H9 (cell line): ENCODE measurements around the gene INTS7. TPM values are rescaled to one million over a fixed set of nuclear protein-coding genes. Genes with fewer than 3 reads are reported as not detected.

Experiments
- DNase-seq: peaks from one replicate; pipeline ENCODE4 v3.0.0-alpha.2; 2017
- H2AFZ ChIP-seq: one replicate; pipeline ENCODE4 v1.6.1; 2013; ENCODE audit warnings: mild to moderate bottlenecking, low read length, control low read depth, moderate library complexity
- H2AK5ac ChIP-seq: 2 replicates; pipeline ENCODE4 v1.6.1; 2013; ENCODE audit warnings: low read length, control low read depth, mixed read lengths; ENCODE audit not compliant: insufficient read length
- H2BK120ac ChIP-seq: one replicate; pipeline ENCODE4 v1.6.1; 2013; ENCODE audit warnings: low read depth, mild to moderate bottlenecking, low read length, control low read depth, inconsistent platforms; ENCODE audit not compliant: poor library complexity, severe bottlenecking
- H2BK12ac ChIP-seq: 2 replicates; pipeline ENCODE4 v1.6.1; 2013; ENCODE audit warnings: low read length, control low read depth, mixed read lengths, low read depth; ENCODE audit not compliant: insufficient read length
- H2BK15ac ChIP-seq: 2 replicates; pipeline ENCODE4 v1.6.1; 2013; ENCODE audit warnings: low read depth, low read length, control low read depth
- H2BK20ac ChIP-seq: one replicate; pipeline ENCODE4 v1.6.1; 2013; ENCODE audit warnings: low read depth, mild to moderate bottlenecking, low read length, control low read depth, inconsistent platforms; ENCODE audit not compliant: poor library complexity, severe bottlenecking
- H2BK5ac ChIP-seq: 2 replicates; pipeline ENCODE4 v1.6.1; 2013; ENCODE audit warnings: low read length, control low read depth, mixed read lengths; ENCODE audit not compliant: insufficient read length
- H3K14ac ChIP-seq: 2 replicates; pipeline ENCODE4 v1.6.1; 2013; ENCODE audit warnings: low read length, control low read depth; ENCODE audit not compliant: insufficient read depth
- H3K18ac ChIP-seq: 2 replicates; pipeline ENCODE4 v1.6.1; 2013; ENCODE audit warnings: low read depth, mild to moderate bottlenecking, mixed read lengths, low read length, control low read depth; ENCODE audit not compliant: insufficient read length
- H3K23ac ChIP-seq: 2 replicates; pipeline ENCODE4 v1.6.1; 2013; ENCODE audit warnings: low read length, control low read depth, mixed read lengths, low read depth; ENCODE audit not compliant: insufficient read length
- H3K23me2 ChIP-seq: 2 replicates; pipeline ENCODE4 v1.6.1; 2013; ENCODE audit warnings: low read depth, mild to moderate bottlenecking, mixed read lengths, low read length, control low read depth; ENCODE audit not compliant: insufficient read length, poor library complexity, severe bottlenecking
- H3K27ac ChIP-seq: 2 replicates; pipeline ENCODE4 v1.5.1; 2013; ENCODE audit warnings: low read length, control low read depth, mixed read lengths, low read depth; ENCODE audit not compliant: insufficient read length
- H3K27me3 ChIP-seq: 2 replicates; pipeline ENCODE4 v1.6.1; 2013; ENCODE audit warnings: low read length, control low read depth, inconsistent platforms; ENCODE audit not compliant: insufficient read depth
- H3K4ac ChIP-seq: 2 replicates; pipeline ENCODE4 v1.6.1; 2013; ENCODE audit warnings: low read depth, mild to moderate bottlenecking, control low read depth, inconsistent platforms, low read length, moderate library complexity
- H3K4me1 ChIP-seq: 2 replicates; pipeline ENCODE4 v1.6.1; 2013; ENCODE audit warnings: low read length, control low read depth, inconsistent platforms; ENCODE audit not compliant: insufficient read depth
- H3K4me2 ChIP-seq: 2 replicates; pipeline ENCODE4 v1.6.1; 2013; ENCODE audit warnings: low read length, control low read depth, mixed read lengths; ENCODE audit not compliant: insufficient read length, insufficient read depth
- H3K56ac ChIP-seq: 2 replicates; pipeline ENCODE4 v1.6.1; 2013; ENCODE audit warnings: low read depth, mild to moderate bottlenecking, mixed read lengths, low read length, control low read depth; ENCODE audit not compliant: insufficient read length
- H3K79me1 ChIP-seq: 2 replicates; pipeline ENCODE4 v1.6.1; 2013; ENCODE audit warnings: low read depth, mild to moderate bottlenecking, moderate library complexity, low read length, control low read depth, inconsistent platforms; ENCODE audit not compliant: insufficient read depth, poor library complexity, severe bottlenecking
- H3K79me2 ChIP-seq: 2 replicates; pipeline ENCODE4 v1.6.1; 2013; ENCODE audit warnings: low read length, control low read depth, inconsistent platforms; ENCODE audit not compliant: insufficient read depth
- H3K9ac ChIP-seq: 2 replicates; pipeline ENCODE4 v1.6.1; 2013; ENCODE audit warnings: low read length, control low read depth, mixed read lengths; ENCODE audit not compliant: insufficient read length; ENCODE audit errors: extremely low read depth
- H3K9me3 ChIP-seq: one replicate; pipeline ENCODE4 v1.6.1; 2013; ENCODE audit warnings: low read depth, low read length, inconsistent platforms; ENCODE audit not compliant: control insufficient read depth
- H3T11ph ChIP-seq: one replicate; pipeline ENCODE4 v1.6.1; 2013; ENCODE audit warnings: mild to moderate bottlenecking, low read length, control low read depth, inconsistent platforms
- H4K20me1 ChIP-seq: one replicate; pipeline ENCODE4 v1.6.1; 2013; ENCODE audit not compliant: control insufficient read depth, insufficient read length, insufficient read depth
- H4K5ac ChIP-seq: 2 replicates; pipeline ENCODE4 v1.6.1; 2013; ENCODE audit warnings: low read depth, mild to moderate bottlenecking, mixed read lengths, low read length, control low read depth; ENCODE audit not compliant: insufficient read length
- H4K8ac ChIP-seq: replicated peaks from 2 replicates; pipeline ENCODE4 v1.6.1; 2013; ENCODE audit warnings: low read length, control low read depth, mixed read lengths, low read depth; ENCODE audit not compliant: insufficient read length
- H4K91ac ChIP-seq: 2 replicates; pipeline ENCODE4 v1.6.1; 2013; ENCODE audit warnings: low read depth, mild to moderate bottlenecking, moderate library complexity, mixed read lengths, low read length, control low read depth; ENCODE audit not compliant: insufficient read length
- H3K27ac Mint-ChIP-seq, 3 experiments: 2 replicates in 2 of 3; 3 replicates in 1 of 3; pipeline ENCODE4 v1.8.0; 2020 to 2021; ENCODE audit warnings: mixed read lengths in 3 of 3, mild to moderate bottlenecking in 1 of 3, moderate library complexity in 1 of 3
- H3K27me3 Mint-ChIP-seq: 2 replicates; pipeline ENCODE4 v1.8.0; 2021; ENCODE audit warnings: low read depth, mild to moderate bottlenecking, moderate library complexity, mixed read lengths
- H3K36me3 Mint-ChIP-seq, 3 experiments: 2 replicates in 2 of 3; 3 replicates in 1 of 3; pipeline ENCODE4 v1.8.0; 2020 to 2021; ENCODE audit warnings: low read depth in 3 of 3, mixed read lengths in 3 of 3; ENCODE audit not compliant: insufficient read depth in 1 of 3
- H3K4me1 Mint-ChIP-seq, 2 experiments: 2 replicates each; pipeline ENCODE4 v1.8.0; 2020; ENCODE audit warnings: mixed read lengths in 2 of 2
- H3K4me3 Mint-ChIP-seq, 2 experiments: 2 replicates in 1 of 2; 3 replicates in 1 of 2; pipeline ENCODE4 v1.8.0; 2020 to 2021; ENCODE audit warnings: mild to moderate bottlenecking in 2 of 2, mixed read lengths in 2 of 2, moderate library complexity in 1 of 2
- H3K9me3 Mint-ChIP-seq, 2 experiments: 2 replicates in 1 of 2; 3 replicates in 1 of 2; pipeline ENCODE4 v1.8.0; 2020; ENCODE audit warnings: mild to moderate bottlenecking in 2 of 2, mixed read lengths in 2 of 2, moderate library complexity in 1 of 2
- WGBS: extraction: QIAGEN DNeasy Blood & Tissue Kit; methylation state at CpG from one replicate; pipeline ENCODE4 v1.1.7; 2013; ENCODE audit warnings: missing lambda C conversion rate, low lambda C conversion rate, mixed read lengths; ENCODE audit not compliant: insufficient read length; ENCODE audit errors: extremely low coverage; 5-methylcytosine and 5-hydroxymethylcytosine counted together
- total RNA-seq: library from RNA; stranded (reverse); gene quantifications from 2 replicates; pipeline ENCODE4 v1.2.1, GENCODE V29; 2021
- TF ChIP-seq, protein P1 (sequence below): fragments of 200-600 bp; sonication (generic); conservative IDR thresholded peaks from 3 replicates; pipeline ENCODE4 v1.8.0; 2021; ENCODE audit warnings: antibody characterized with exemption, mild to moderate bottlenecking

Gene INTS7
- total RNA-seq, 1 experiment from 2014 or later, result 32.3 TPM

DNA sequence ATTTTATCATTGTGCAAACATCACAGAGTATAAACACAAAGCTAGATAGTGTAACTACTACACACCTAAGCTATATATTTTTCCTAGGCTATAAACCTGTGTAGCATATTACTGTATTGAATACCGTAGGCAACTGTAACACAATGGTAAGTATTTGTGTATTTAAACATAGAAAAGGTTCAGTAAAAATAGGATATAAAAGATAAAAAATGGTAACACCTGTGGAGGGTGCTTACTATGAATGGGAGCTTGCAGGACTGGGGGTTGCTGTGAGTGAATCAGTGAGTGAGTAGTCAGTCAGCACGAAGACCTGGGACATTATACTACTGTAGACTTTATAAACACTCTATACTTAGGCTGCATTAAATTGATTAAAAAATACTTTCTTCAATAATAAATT is 4.3 kb upstream of the INTS7 start:
- TF ChIP-seq, protein P1, sequence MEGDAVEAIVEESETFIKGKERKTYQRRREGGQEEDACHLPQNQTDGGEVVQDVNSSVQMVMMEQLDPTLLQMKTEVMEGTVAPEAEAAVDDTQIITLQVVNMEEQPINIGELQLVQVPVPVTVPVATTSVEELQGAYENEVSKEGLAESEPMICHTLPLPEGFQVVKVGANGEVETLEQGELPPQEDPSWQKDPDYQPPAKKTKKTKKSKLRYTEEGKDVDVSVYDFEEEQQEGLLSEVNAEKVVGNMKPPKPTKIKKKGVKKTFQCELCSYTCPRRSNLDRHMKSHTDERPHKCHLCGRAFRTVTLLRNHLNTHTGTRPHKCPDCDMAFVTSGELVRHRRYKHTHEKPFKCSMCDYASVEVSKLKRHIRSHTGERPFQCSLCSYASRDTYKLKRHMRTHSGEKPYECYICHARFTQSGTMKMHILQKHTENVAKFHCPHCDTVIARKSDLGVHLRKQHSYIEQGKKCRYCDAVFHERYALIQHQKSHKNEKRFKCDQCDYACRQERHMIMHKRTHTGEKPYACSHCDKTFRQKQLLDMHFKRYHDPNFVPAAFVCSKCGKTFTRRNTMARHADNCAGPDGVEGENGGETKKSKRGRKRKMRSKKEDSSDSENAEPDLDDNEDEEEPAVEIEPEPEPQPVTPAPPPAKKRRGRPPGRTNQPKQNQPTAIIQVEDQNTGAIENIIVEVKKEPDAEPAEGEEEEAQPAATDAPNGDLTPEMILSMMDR, result no peak
- Histone ChIP-seq H3K23me2 (peaks cover 2% of the 10 kb centered on the region), H3K4me1 (no peaks in the 10 kb centered on the region), H2BK120ac (no peak overlapping the region), H2BK20ac (no peak overlapping the region), H3K79me1 (peaks cover 4% of the 10 kb centered on the region), H3T11ph (no peak overlapping the region), H2BK5ac (no peak overlapping the region), H3K56ac (no peak overlapping the region), H3K4ac (no peak overlapping the region), H3K14ac (no peak overlapping the region), H4K5ac (no peak overlapping the region), H2BK12ac (no peak overlapping the region), H4K8ac (no peak overlapping the region), H2AFZ (no peak overlapping the region), H3K79me2 (peaks cover 20% of the 10 kb centered on the region; the same call in 1 of the 2 replicates), H4K91ac (no peak overlapping the region), H3K9me3 (no peaks in the 10 kb centered on the region), H2AK5ac (no peak overlapping the region), H3K27me3 (no peaks in the 10 kb centered on the region), H3K18ac (no peak overlapping the region), H4K20me1 (no peaks in the 10 kb centered on the region), H3K23ac (no peak overlapping the region), H3K27ac (no peak overlapping the region), H3K4me2 (no peak overlapping the region), H3K9ac (no peak overlapping the region), H2BK15ac (no peak overlapping the region)
- Mint-ChIP-seq H3K27ac (no peak overlapping the region), H3K9me3 (no peaks in the 10 kb centered on the region), H3K36me3 (peaks cover 8 to 19% (median 18%) of the 10 kb centered on the region in 3 experiments; a peak in 6 of 7 replicates), H3K4me3 (no peak overlapping the region), H3K27me3 (no peaks in the 10 kb centered on the region), H3K4me1 (peaks cover 19 to 24% of the 10 kb centered on the region in 2 experiments)
- no peak for DNase-seq
- no CpG with 5 or more reads among the region's 2 CpGs for WGBS
